ENCODE measurements around the gene GPC3. TPM values are rescaled to one million over a fixed set of nuclear protein-coding genes. Genes with fewer than 3 reads are reported as not detected.
A peak's percentile ranks its signal among the peaks of the same experiment; 100 is the strongest.

The GPC3 gene
- total RNA-seq, 2 donors from 2014 or later: 1.9 to 2.0 TPM

GRCh38 chrX:133786382-133786781 lies 199.0 kb downstream of the GPC3 start:
- Histone ChIP-seq H3K4me1 (no peaks in the 10 kb centered on the region), H3K36me3 (no peaks in the 10 kb centered on the region), H3K4me3 (no peak overlapping the region), H3K27ac (no peak overlapping the region), H3K9me3 (no peaks in the 10 kb centered on the region), H3K9ac (ENCODE audit: low read depth in 2 of 2, low read length in 2 of 2) (no peak overlapping the region), H3K27me3 (no peaks in the 10 kb centered on the region)
- DNase-seq: no peak
- TF ChIP-seq CTCF (IDR thresholded peaks at IDR 0.05): no peak
- intact Hi-C loops (cut with DNase I): no loop called here

DNA sequence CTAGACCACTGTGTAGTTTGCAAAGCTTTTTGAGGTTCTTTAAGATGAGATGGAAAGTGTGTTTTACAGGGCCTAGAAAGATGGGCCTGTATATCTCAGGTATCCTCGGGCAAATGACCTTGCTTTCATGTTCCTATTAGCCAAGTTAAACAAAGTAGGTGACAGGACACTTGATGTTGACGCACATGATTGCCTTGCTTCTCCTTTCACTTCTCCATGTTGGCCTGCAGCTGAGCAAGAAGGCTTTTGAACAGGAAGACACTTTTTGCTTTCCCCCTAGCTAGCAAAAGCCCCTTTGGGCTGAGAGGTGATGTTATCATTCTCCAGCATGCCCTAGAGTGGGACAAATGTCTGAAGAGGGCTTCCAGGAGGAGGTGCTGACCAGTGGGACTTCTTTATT lies 202.1 kb downstream of the GPC3 start:
- Histone ChIP-seq H3K4me1 (no peaks in the 10 kb centered on the region), H3K36me3 (no peaks in the 10 kb centered on the region), H3K4me3 (no peak overlapping the region), H3K9me3 (no peaks in the 10 kb centered on the region), H3K27ac (no peak overlapping the region), H3K9ac (ENCODE audit: low read depth in 2 of 2, low read length in 2 of 2) (no peak overlapping the region), H3K27me3 (no peaks in the 10 kb centered on the region)
- intact Hi-C loops (cut with DNase I): no loop called here
- TF ChIP-seq CTCF (IDR thresholded peaks at IDR 0.05): no peak
- DNase-seq: no peak

DNA sequence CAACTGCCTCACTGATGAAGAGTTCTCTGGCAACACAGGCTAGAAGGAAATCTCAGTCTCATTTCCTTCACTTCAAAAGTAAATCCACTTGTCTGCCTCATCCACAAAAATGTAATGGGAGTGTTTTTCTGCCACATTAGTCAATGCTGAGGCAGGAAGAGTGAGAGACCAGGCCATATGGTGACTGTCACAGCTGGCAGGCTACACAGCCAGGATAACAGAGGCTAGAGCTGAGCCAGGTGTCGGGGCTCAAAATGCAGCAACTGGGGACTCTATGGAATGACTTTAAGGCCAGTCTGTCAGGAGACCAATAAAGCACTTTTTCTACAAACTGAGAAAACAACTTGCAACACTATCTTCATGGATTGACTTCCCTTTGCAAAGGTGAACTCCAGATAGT lies 204.2 kb downstream of the GPC3 start:
- Histone ChIP-seq H3K9me3 (no peaks in the 10 kb centered on the region), H3K4me3 (no peak overlapping the region), H3K9ac (ENCODE audit: low read depth in 2 of 2, low read length in 2 of 2) (no peak overlapping the region), H3K27me3 (no peaks in the 10 kb centered on the region), H3K4me1 (no peaks in the 10 kb centered on the region), H3K27ac (no peak overlapping the region), H3K36me3 (no peaks in the 10 kb centered on the region)
- intact Hi-C loops (cut with DNase I): no loop called here
- DNase-seq: no peak
- no peak for TF ChIP-seq CTCF (IDR thresholded peaks at IDR 0.05)

- peak; percentile 49 for TF ChIP-seq CTCF (IDR thresholded peaks at IDR 0.05)
- no peak overlapping the region for H3K9ac ChIP-seq (ENCODE audit: low read depth in 2 of 2, low read length in 2 of 2)
- H3K36me3 ChIP-seq: no peaks in the 10 kb centered on the region
- no peaks in the 10 kb centered on the region for H3K4me1 ChIP-seq
- no peak overlapping the region for H3K27ac ChIP-seq
- DNase-seq: peak; percentile 23
- H3K9me3 ChIP-seq: no peaks in the 10 kb centered on the region
- no peak overlapping the region for H3K4me3 ChIP-seq
- intact Hi-C loops (cut with DNase I): no loop called here
- H3K27me3 ChIP-seq: no peaks in the 10 kb centered on the region
These were observed 209.3 kb downstream of the GPC3 start for GRCh38 chrX:133776072-133776471.

DNA sequence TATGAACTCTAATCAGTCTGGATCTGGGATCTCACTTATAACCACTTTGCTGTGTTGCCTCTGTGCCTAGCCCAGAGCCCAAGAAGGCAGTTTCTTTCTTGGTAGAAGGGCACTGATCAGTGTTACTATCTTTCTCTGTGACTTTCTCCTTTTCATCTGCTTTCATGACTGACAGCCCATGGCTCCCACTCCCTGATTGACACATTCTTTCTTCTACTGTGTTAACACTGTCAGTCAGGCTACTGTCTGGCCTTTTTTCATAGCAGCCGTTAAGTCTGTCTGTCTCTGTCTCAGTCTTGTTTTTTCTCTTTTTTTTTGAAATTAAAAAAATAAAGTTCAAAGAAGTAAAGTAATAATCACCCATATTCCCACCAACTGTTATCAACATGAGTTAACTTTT lies 210.6 kb downstream of the GPC3 start:
- Histone ChIP-seq H3K27ac (no peak overlapping the region), H3K4me1 (no peaks in the 10 kb centered on the region), H3K4me3 (no peak overlapping the region), H3K9me3 (no peaks in the 10 kb centered on the region), H3K9ac (ENCODE audit: low read depth in 2 of 2, low read length in 2 of 2) (no peak overlapping the region), H3K36me3 (no peaks in the 10 kb centered on the region), H3K27me3 (no peaks in the 10 kb centered on the region)
- DNase-seq: no peak
- intact Hi-C loops (cut with DNase I): no loop called here
- no peak for TF ChIP-seq CTCF (IDR thresholded peaks at IDR 0.05)
